K562 (cell line): ENCODE results near the gene ZNF135. TPM values are rescaled to one million over a fixed set of nuclear protein-coding genes. Genes with fewer than 3 reads are reported as not detected.

Experiments
- ATAC-seq: fragments of 200-7000 bp; cut with Tn5 transposase; 3 replicates; pipeline ENCODE4 v1.9.1; 2020; ENCODE audit warnings: moderate library complexity
- BruUV-seq: library from RNA; stranded (reverse); fragments of 400-500 nt; replicated peaks from 2 replicates; lab custom pipeline; 2021; lab: Mats Ljungman, UMichigan
- CTCF ChIA-PET: fragments of 300-600 bp; formaldehyde crosslinking; extraction: SDS; loops from one replicate; lab custom pipeline; 2021; ENCODE audit warnings: low intra/inter-chr PET ratio; lab: Yijun Ruan, JAX
- POLR2A ChIA-PET: fragments of 300-600, 350-650 bp; sonication (Branson Sonifier 250); formaldehyde crosslinking; extraction: SDS; loops from one replicate; lab custom pipeline; 2021; ENCODE audit warnings: antibody characterized with exemption, inconsistent platforms; lab: Yijun Ruan, JAX
- DNase-seq, 4 experiments: peaks; one replicate each; pipeline versions ENCODE4 v3.0.0 to v3.0.0-alpha.2; 2011 to 2018; ENCODE audit warnings: low spot score in 3 of 4, mixed read lengths in 3 of 4; ENCODE audit errors: extremely low read depth in 1 of 4
- FAIRE-seq: peaks from 2 replicates; lab custom pipeline; 2011; peaks lifted over from hg19 to GRCh38; lab: Jason Lieb, UNC
- H2AFZ ChIP-seq: 2 replicates; pipeline ENCODE4 v1.6.0; 2011; ENCODE audit warnings: low read depth, low read length, control low read depth, inconsistent platforms
- H3K27ac ChIP-seq: fragments of 200-600 bp; 3 replicates; pipeline ENCODE4 v1.8.0; 2011; ENCODE audit warnings: low read depth, mild to moderate bottlenecking, control low read depth, inconsistent platforms, low read length, moderate library complexity, mixed read lengths; ENCODE audit errors: extremely low read depth
- H3K27me3 ChIP-seq, 2 experiments: fragments of 300-600 bp in 1 of 2; 2 replicates in 1 of 2; 3 replicates in 1 of 2; pipeline versions ENCODE4 v1.6.0 to v1.8.0; 2011; ENCODE audit warnings: inconsistent platforms in 2 of 2, low read length in 2 of 2, mild to moderate bottlenecking in 1 of 2, mixed read lengths in 1 of 2, moderate library complexity in 1 of 2; ENCODE audit not compliant: control insufficient read depth in 2 of 2, insufficient read depth in 2 of 2
- H3K36me3 ChIP-seq: fragments of 300-600 bp; 3 replicates; pipeline ENCODE4 v1.8.0; 2011; ENCODE audit warnings: mild to moderate bottlenecking, low read length, inconsistent platforms; ENCODE audit not compliant: control insufficient read depth, insufficient read depth
- H3K4me1 ChIP-seq, 2 experiments: fragments of 200-600 bp in 1 of 2; replicated peaks in 1 of 2; 2 replicates in 1 of 2; 3 replicates in 1 of 2; pipeline versions ENCODE4 v1.5.1 to v1.8.0; 2011; ENCODE audit warnings: inconsistent platforms in 2 of 2, low read length in 2 of 2, mild to moderate bottlenecking in 1 of 2, mixed read lengths in 1 of 2, moderate library complexity in 1 of 2; ENCODE audit not compliant: control insufficient read depth in 2 of 2, insufficient read depth in 2 of 2
- H3K4me2 ChIP-seq: 2 replicates; pipeline ENCODE4 v1.6.1; 2011; ENCODE audit warnings: low read length, control low read depth, inconsistent platforms, mixed read lengths; ENCODE audit not compliant: insufficient read depth
- H3K4me3 ChIP-seq: fragments of 200-600 bp; sonication (generic), shearing (Covaris generic); 2 replicates; pipeline ENCODE4 v1.5.1; 2016; ENCODE audit warnings: control low read depth, inconsistent platforms
- H3K79me2 ChIP-seq: fragments of 200-600 bp; 3 replicates; pipeline ENCODE4 v1.8.0; 2011; ENCODE audit warnings: low read length, inconsistent platforms; ENCODE audit not compliant: control insufficient read depth, insufficient read depth
- H3K9ac ChIP-seq, 2 experiments: 2 replicates each; pipeline versions ENCODE4 v1.6.0 to v1.6.1; 2011; ENCODE audit warnings: low read depth in 2 of 2, low read length in 2 of 2, control low read depth in 1 of 2, inconsistent platforms in 1 of 2, mild to moderate bottlenecking in 1 of 2, mixed read lengths in 1 of 2; ENCODE audit not compliant: insufficient read depth in 1 of 2
- H3K9me1 ChIP-seq: one replicate; pipeline ENCODE4 v1.6.0; 2011; ENCODE audit warnings: inconsistent platforms, mild to moderate bottlenecking, low read length, moderate library complexity; ENCODE audit not compliant: control insufficient read depth, insufficient read depth
- H3K9me3 ChIP-seq: replicated peaks from 2 replicates; pipeline ENCODE4 v1.5.1; 2011; ENCODE audit warnings: low read depth, low read length, inconsistent platforms; ENCODE audit not compliant: control insufficient read depth, insufficient read depth
- H4K20me1 ChIP-seq: replicated peaks from 2 replicates; pipeline ENCODE4 v1.6.1; 2011; ENCODE audit warnings: low read length, inconsistent platforms, mixed read lengths; ENCODE audit not compliant: control insufficient read depth, insufficient read depth
- ARID3B ChIP-seq: fragments of 250-450 bp; sonication (Bioruptor Pico); IDR thresholded peaks from 2 replicates; pipeline ENCODE4 v1.4.0; 2020; ENCODE audit warnings: borderline replicate concordance
- BCOR ChIP-seq: fragments of 450-650 bp; IDR thresholded peaks from 2 replicates; pipeline ENCODE4 v1.6.1; 2016
- CBX3 ChIP-seq, 2 experiments: IDR thresholded peaks; 1 replicate in 1 of 2; 2 replicates in 1 of 2; pipeline ENCODE4 v1.6.1; 2012; ENCODE audit warnings: inconsistent platforms in 2 of 2, low read length in 2 of 2, borderline replicate concordance in 1 of 2, control low read depth in 1 of 2
- CXXC5 ChIP-seq: fragments of 250-450 bp; sonication (Bioruptor Pico); IDR thresholded peaks from 2 replicates; pipeline ENCODE4 v1.8.0; 2022; ENCODE audit warnings: inconsistent platforms, mild to moderate bottlenecking, moderate library complexity
- ETS2 ChIP-seq: IDR thresholded peaks from 2 replicates; pipeline ENCODE4 v1.6.1; 2016; ENCODE audit warnings: borderline replicate concordance, missing genetic modification characterization, mild to moderate bottlenecking, moderate library complexity, missing compliant biosample characterization; ENCODE audit not compliant: poor library complexity, severe bottlenecking
- ETV1 ChIP-seq: fragments of 450-650 bp; conservative IDR thresholded peaks from 2 replicates; pipeline ENCODE4 v1.6.1; 2016; ENCODE audit warnings: missing genetic modification characterization, control low read depth, low read depth, missing compliant biosample characterization
- GTF2B ChIP-seq: IDR thresholded peaks from 2 replicates; pipeline ENCODE4 v1.6.1; 2011; ENCODE audit not compliant: insufficient read length; ENCODE audit errors: extremely low read depth
- HDAC8 ChIP-seq: fragments of 450-650 bp; IDR thresholded peaks from 2 replicates; pipeline ENCODE4 v1.6.1; 2016; ENCODE audit warnings: mild to moderate bottlenecking, missing genetic modification characterization, moderate library complexity, missing compliant biosample characterization
- NFIX ChIP-seq: fragments of 250-450 bp; sonication (Bioruptor Pico); IDR thresholded peaks from 2 replicates; pipeline ENCODE4 v1.4.0; 2020; ENCODE audit warnings: low read depth, mild to moderate bottlenecking, moderate library complexity
- NR3C1 ChIP-seq: sonication (generic); formaldehyde crosslinking; IDR thresholded peaks from 2 replicates; pipeline ENCODE4 v1.8.1; 2022; ENCODE audit warnings: missing genetic modification reagents
- SMAD3 ChIP-seq: fragments of 450-650 bp; formaldehyde crosslinking; conservative IDR thresholded peaks from 2 replicates; pipeline ENCODE4 v1.4.0; 2020; ENCODE audit warnings: mild to moderate bottlenecking
- ZBTB2 ChIP-seq: fragments of 450-650 bp; IDR thresholded peaks from 2 replicates; pipeline ENCODE4 v1.6.1; 2016; ENCODE audit warnings: antibody characterized with exemption
- ZNF239 ChIP-seq: fragments of 250-450 bp; sonication (Bioruptor Pico); IDR thresholded peaks from 2 replicates; pipeline ENCODE4 v1.4.0; 2020; ENCODE audit warnings: mild to moderate bottlenecking
- ZNF263 ChIP-seq: sonication (generic); formaldehyde crosslinking; IDR thresholded peaks from 2 replicates; pipeline ENCODE4 v1.8.0; 2022; ENCODE audit warnings: mild to moderate bottlenecking, missing genetic modification reagents, borderline replicate concordance
- ZNF316 ChIP-seq: fragments of 450-650 bp; IDR thresholded peaks from 2 replicates; pipeline ENCODE4 v1.6.1; 2016
- ZNF324 ChIP-seq: fragments of 250-450 bp; sonication (Bioruptor Pico); IDR thresholded peaks from 2 replicates; pipeline ENCODE4 v1.4.0; 2020; ENCODE audit warnings: mild to moderate bottlenecking
- ZNF449 ChIP-seq: fragments of 250-450 bp; sonication (Bioruptor Pico); IDR thresholded peaks from 2 replicates; pipeline ENCODE4 v1.8.0; 2022; ENCODE audit warnings: moderate library complexity, mild to moderate bottlenecking, inconsistent platforms
- WGBS: fragments of 100-300 bp; shearing (Covaris generic); methylation state at CpG from one replicate; pipeline ENCODE4 v1.1.6; 2016; ENCODE audit warnings: low coverage, mixed read lengths; ENCODE audit not compliant: insufficient coverage; ENCODE audit errors: missing lambda C conversion rate; 5-methylcytosine and 5-hydroxymethylcytosine counted together
- in situ Hi-C: fragments of 300-500 bp; cut with MboI; formaldehyde crosslinking; loops from 4 replicates; pipeline ENCODE4 v1.15.0; 2018; ENCODE audit warnings: inconsistent platforms, mixed read lengths
- intact Hi-C: fragments of 100-400 bp; cut with micrococcal nuclease; formaldehyde crosslinking; loops from 2 replicates; pipeline ENCODE4 v1.14.2; 2022
- polyA plus RNA-seq, 8 experiments: library from polyadenylated mRNA; depleted of rRNA in 4 of 8; stranded (reverse) in 5 of 8; unstranded in 3 of 8; fragments of >200 nt; fragmentation: Nextera tagmentation in 2 of 8; fragmentation: Illumina TruSeq in 1 of 8; extraction: Ambion mirVana in 2 of 8; extraction: Trizol in 1 of 8; gene quantifications; 2 replicates each; pipeline versions ENCODE4 v1.2.1 to v1.2.3, GENCODE V29; 2011 to 2014; ENCODE audit warnings: inconsistent platforms in 1 of 8, missing spikeins in 1 of 8
- total RNA-seq, 7 experiments: library from RNA; depleted of rRNA in 6 of 7; stranded (reverse); fragments of >200 nt in 6 of 7; fragmentation: Illumina TruSeq in 2 of 7; extraction: Trizol in 2 of 7; gene quantifications; 2 replicates each; pipeline versions ENCODE4 v1.2.1 to v1.2.3, GENCODE V29; 2011 to 2021; ENCODE audit warnings: low replicate concordance in 1 of 7

ZNF135 gene
- total and polyA plus RNA-seq, 9 of the 15 experiments (the other 6 are each of a cell fraction or from before 2014, with no cell fraction given): not detected

GRCh38 chr19:58117841-58118575 is 58.9 kb downstream of the ZNF135 start:
- CTCF ChIA-PET: no interaction called here
- in situ Hi-C loops (no loop called here), intact Hi-C loops (no loop called here)
- no peak overlapping the region for H3K4me2 ChIP-seq
- no peak overlapping the region for H3K4me3 ChIP-seq
- 26% methylated on average over 18 of the region's 77 CpGs for WGBS
- H3K27ac ChIP-seq: no peak overlapping the region
- no peak overlapping the region for H2AFZ ChIP-seq
- no peak for DNase-seq
- no peaks in the 10 kb centered on the region for H4K20me1 ChIP-seq
- TF ChIP-seq CBX3 (IDR thresholded peaks at IDR 0.05; ENCODE audit: borderline replicate concordance in 1 of 2, low read length in 2 of 2) (no peak), ETV1 (tag) (no peak), BCOR (no peak), HDAC8 (no peak), ZNF324 (CRISPR knock-in tag) (no peak), NFIX (no peak), ZBTB2 (no peak), ZNF316 (no peak), ZNF449 (CRISPR knock-in tag) (no peak), SMAD3 (CRISPR knock-in tag) (no peak), ARID3B (no peak), GTF2B (no peak), ZNF239 (CRISPR knock-in tag) (no peak), CXXC5 (no peak), ETS2 (tag) (no peak), NR3C1 (CRISPR knock-in tag) (no peak), ZNF263 (CRISPR knock-in tag) (no peak)
- TF ChIP-seq, all 486 proteins: peak for 0
- BruUV-seq: no TSS peak
- no peaks in the 10 kb centered on the region; a peak in 1 of 5 replicates for H3K4me1 ChIP-seq
- no peaks in the 10 kb centered on the region for H3K27me3 ChIP-seq
- FAIRE-seq (no peak), ATAC-seq (no peak)
- no peak overlapping the region for H3K9ac ChIP-seq
- no peaks in the 10 kb centered on the region for H3K9me1 ChIP-seq
- H3K36me3 ChIP-seq: no peaks in the 10 kb centered on the region
- H3K79me2 ChIP-seq: no peaks in the 10 kb centered on the region
- peaks cover 9% of the 10 kb centered on the region for H3K9me3 ChIP-seq
- POLR2A ChIA-PET: no interaction called here
